ENCODE data around the gene CCDC146.

- no peak for TF ChIP-seq CTCF (IDR thresholded peaks at IDR 0.05)
- no peak for TF ChIP-seq EP300 (IDR thresholded peaks at IDR 0.05)
- TF ChIP-seq POLR2A (IDR thresholded peaks at IDR 0.05), result no peak
These were observed 35.0 kb downstream of the CCDC146 start for GRCh38 chr7:77157446-77157845.

All from upper lobe of left lung (tissue), 4 donors.